Measurements from ENCODE around the gene RANBP3.

GRCh38 chr19:5978606-5979552, 939 bp upstream of the RANBP3 start:
- TF ChIP-seq EZH2phosphoT487 (IDR thresholded peaks at IDR 0.05; ENCODE audit: insufficient read depth, low read depth) (no peak), EZH2 (IDR thresholded peaks at IDR 0.05; ENCODE audit: insufficient read depth, poor library complexity, severe bottlenecking) (no peak)
